ENCODE results near the gene PBX3. TPM values are rescaled to one million over a fixed set of nuclear protein-coding genes. Genes with fewer than 3 reads are reported as not detected.

PBX3 gene
- polyA plus RNA-seq, 5 donors = 36.5 to 47.7 (median 44.4) TPM

- no peak for DNase-seq
These were observed 223.2 kb downstream of the PBX3 start for GRCh38 chr9:125970340-125970739.

- DNase-seq = no peak
These were observed 223.9 kb downstream of the PBX3 start for GRCh38 chr9:125971050-125971449.

GRCh38 chr9:125972012-125972729 lies 225.0 kb downstream of the PBX3 start:
- DNase-seq = no peak

- DNase-seq = no peak
These were observed 226.4 kb downstream of the PBX3 start for GRCh38 chr9:125973547-125973946.

- no peak for DNase-seq
These were observed 227.5 kb downstream of the PBX3 start for GRCh38 chr9:125974705-125975104.

- no peak for DNase-seq
These were observed 230.1 kb downstream of the PBX3 start for GRCh38 chr9:125977223-125977622.

GRCh38 chr9:125979383-125979782 lies 232.2 kb downstream of the PBX3 start:
- no peak for DNase-seq

- no peak for DNase-seq
These were observed 235.7 kb downstream of the PBX3 start for GRCh38 chr9:125982798-125983406.

GRCh38 chr9:125983681-125984080 lies 236.5 kb downstream of the PBX3 start:
- no peak for DNase-seq

- DNase-seq = no peak
These were observed 237.3 kb downstream of the PBX3 start for GRCh38 chr9:125984461-125984860.

GRCh38 chr9:125985142-125985997 lies 238.2 kb downstream of the PBX3 start:
- no peak for DNase-seq

- no peak for DNase-seq
These were observed 239.0 kb downstream of the PBX3 start for GRCh38 chr9:125985998-125986655.

GRCh38 chr9:125986966-125987365 lies 239.8 kb downstream of the PBX3 start:
- no peak for DNase-seq

GRCh38 chr9:125987420-125987819 lies 240.2 kb downstream of the PBX3 start:
- no peak for DNase-seq

- no peak for DNase-seq
These were observed 241.4 kb downstream of the PBX3 start for GRCh38 chr9:125988479-125989050.

- DNase-seq = no peak
These were observed 241.9 kb downstream of the PBX3 start for GRCh38 chr9:125989090-125989501.

GRCh38 chr9:125989524-125990180 lies 242.5 kb downstream of the PBX3 start:
- DNase-seq = no peak

GRCh38 chr9:125990186-125990792 lies 243.1 kb downstream of the PBX3 start:
- no peak for DNase-seq

- no peak for DNase-seq
These were observed 243.6 kb downstream of the PBX3 start for GRCh38 chr9:125990793-125991220.

- DNase-seq = no peak
These were observed 244.8 kb downstream of the PBX3 start for GRCh38 chr9:125991886-125992529.

All from right lung (tissue), 5 donors.